ENCODE data around the gene DAGLB.

DNA sequence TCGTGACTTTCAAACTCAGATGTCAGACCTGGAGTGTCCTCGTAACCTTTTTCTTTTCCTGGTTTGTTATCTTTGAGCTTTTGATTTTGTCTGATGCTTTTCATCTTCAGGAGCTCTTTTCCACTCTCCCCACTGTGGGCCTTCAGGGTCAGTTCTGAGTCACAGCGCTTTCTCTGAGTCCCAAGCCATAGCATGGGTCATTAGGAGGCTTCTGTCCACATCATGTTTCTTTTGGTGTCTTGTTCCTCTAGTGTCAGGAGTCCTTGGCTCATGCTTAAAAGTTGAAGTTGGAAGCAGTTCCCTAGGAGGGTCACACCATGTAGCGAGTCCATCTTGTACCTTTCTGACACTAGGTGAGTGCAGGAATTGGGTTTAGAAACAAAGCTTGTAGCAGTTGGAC lies 40.3 kb downstream of the DAGLB start:
- TF ChIP-seq, protein P1, sequence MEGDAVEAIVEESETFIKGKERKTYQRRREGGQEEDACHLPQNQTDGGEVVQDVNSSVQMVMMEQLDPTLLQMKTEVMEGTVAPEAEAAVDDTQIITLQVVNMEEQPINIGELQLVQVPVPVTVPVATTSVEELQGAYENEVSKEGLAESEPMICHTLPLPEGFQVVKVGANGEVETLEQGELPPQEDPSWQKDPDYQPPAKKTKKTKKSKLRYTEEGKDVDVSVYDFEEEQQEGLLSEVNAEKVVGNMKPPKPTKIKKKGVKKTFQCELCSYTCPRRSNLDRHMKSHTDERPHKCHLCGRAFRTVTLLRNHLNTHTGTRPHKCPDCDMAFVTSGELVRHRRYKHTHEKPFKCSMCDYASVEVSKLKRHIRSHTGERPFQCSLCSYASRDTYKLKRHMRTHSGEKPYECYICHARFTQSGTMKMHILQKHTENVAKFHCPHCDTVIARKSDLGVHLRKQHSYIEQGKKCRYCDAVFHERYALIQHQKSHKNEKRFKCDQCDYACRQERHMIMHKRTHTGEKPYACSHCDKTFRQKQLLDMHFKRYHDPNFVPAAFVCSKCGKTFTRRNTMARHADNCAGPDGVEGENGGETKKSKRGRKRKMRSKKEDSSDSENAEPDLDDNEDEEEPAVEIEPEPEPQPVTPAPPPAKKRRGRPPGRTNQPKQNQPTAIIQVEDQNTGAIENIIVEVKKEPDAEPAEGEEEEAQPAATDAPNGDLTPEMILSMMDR (IDR thresholded peaks at IDR 0.05): no peak
- TF ChIP-seq POLR2AphosphoS5 (IDR thresholded peaks at IDR 0.05): no peak
- no peak for TF ChIP-seq POLR2A (IDR thresholded peaks at IDR 0.05)
